HCT116 (cell line): Measurements from ENCODE around the gene MEFV. TPM values are rescaled to one million over a fixed set of nuclear protein-coding genes. Genes with fewer than 3 reads are reported as not detected.
A peak's percentile ranks its signal among the peaks of the same experiment; 100 is the strongest.

Experiments
- ATAC-seq: fragments of 200-7000 bp; cut with Tn5 transposase; 2 replicates; pipeline ENCODE4 v1.9.1; 2020; ENCODE audit warnings: mild to moderate bottlenecking, moderate library complexity
- BruUV-seq: library from RNA; stranded (reverse); fragments of 400-500 nt; replicated peaks from 2 replicates; lab custom pipeline; 2021; lab: Mats Ljungman, UMichigan
- CTCF ChIA-PET: fragments of 300-600 bp; sonication (Branson Sonifier 250); formaldehyde crosslinking; loops from one replicate; lab custom pipeline; 2021; ENCODE audit warnings: antibody characterized with exemption; lab: Charles Lee
- POLR2A ChIA-PET: fragments of 300-600, 350-600 bp; sonication (Branson Sonifier 250); formaldehyde crosslinking; loops from one replicate; lab custom pipeline; 2021; ENCODE audit warnings: antibody characterized with exemption; lab: Charles Lee
- RAD21 ChIA-PET, 2 experiments: fragments of 300-600 bp; sonication (Branson Sonifier 250); formaldehyde crosslinking; loops; one replicate each; lab custom pipeline; 2023; ENCODE audit warnings: low total read pairs in 2 of 2; ENCODE audit not compliant: uncharacterized antibody in 2 of 2, unreplicated experiment in 2 of 2, low non-redundant PET in 1 of 2; lab: Charles Lee
- DNase-seq: peaks from one replicate; pipeline ENCODE4 v3.0.0-alpha.2; 2010; ENCODE audit warnings: low read depth, low spot score
- H2AFZ ChIP-seq: fragments of 200-600 bp; shearing (Covaris generic), sonication (generic); 2 replicates; pipeline ENCODE4 v1.6.1; 2017; ENCODE audit warnings: low read depth, mixed run types, mixed read lengths, antibody characterized with exemption, low read length; ENCODE audit not compliant: poor library complexity, severe bottlenecking
- H3K27ac ChIP-seq: 2 replicates; pipeline ENCODE4 v1.5.1; 2012; ENCODE audit warnings: low read depth, low read length
- H3K27me3 ChIP-seq: fragments of 200-600 bp; sonication (generic); 2 replicates; pipeline ENCODE4 v1.6.1; 2016; ENCODE audit warnings: mixed run types, low read length, mixed read lengths; ENCODE audit not compliant: insufficient read depth
- H3K36me3 ChIP-seq, 2 experiments: fragments of 200-500 bp in 1 of 2; fragments of 200-600 bp in 1 of 2; sonication (Bioruptor generic) in 1 of 2; sonication (generic) in 1 of 2; 2 replicates each; pipeline versions ENCODE4 v1.5.1 to v1.6.1; 2014 to 2016; ENCODE audit warnings: low read length in 2 of 2, inconsistent platforms in 1 of 2, mixed read lengths in 1 of 2, mixed run types in 1 of 2; ENCODE audit not compliant: insufficient read depth in 2 of 2, control insufficient read depth in 1 of 2
- H3K4me1 ChIP-seq, 2 experiments: fragments of 200-600 bp in 1 of 2; sonication (generic) in 1 of 2; 2 replicates each; pipeline versions ENCODE4 v1.5.1 to v1.6.1; 2012 to 2017; ENCODE audit warnings: low read length in 2 of 2, inconsistent platforms in 1 of 2, mild to moderate bottlenecking in 1 of 2, mixed read lengths in 1 of 2, mixed run types in 1 of 2, moderate library complexity in 1 of 2; ENCODE audit not compliant: insufficient read depth in 2 of 2, control insufficient read depth in 1 of 2
- H3K4me2 ChIP-seq: fragments of 200-600 bp; sonication (generic); 2 replicates; pipeline ENCODE4 v1.6.1; 2017; ENCODE audit warnings: mixed run types, low read length, mixed read lengths
- H3K4me3 ChIP-seq, 2 experiments: fragments of 200-600 bp in 1 of 2; sonication (generic) in 1 of 2; replicated peaks in 1 of 2; 2 replicates each; pipeline ENCODE4 v1.5.1; 2011 to 2016; ENCODE audit warnings: low read length in 2 of 2, control low read depth in 1 of 2, low read depth in 1 of 2, mild to moderate bottlenecking in 1 of 2, mixed read lengths in 1 of 2, mixed run types in 1 of 2
- H3K79me2 ChIP-seq: fragments of 200-600 bp; sonication (generic); 2 replicates; pipeline ENCODE4 v1.6.1; 2017; ENCODE audit warnings: mild to moderate bottlenecking, mixed run types, low read length, moderate library complexity, mixed read lengths; ENCODE audit not compliant: insufficient read depth
- H3K9ac ChIP-seq: fragments of 200-600 bp; sonication (generic); 2 replicates; pipeline ENCODE4 v1.6.1; 2016; ENCODE audit warnings: low read length, mixed read lengths
- H3K9me2 ChIP-seq: fragments of 200-600 bp; sonication (generic), shearing (Covaris generic); 2 replicates; pipeline ENCODE4 v1.6.1; 2017; ENCODE audit warnings: mixed run types, mild to moderate bottlenecking, moderate library complexity; ENCODE audit not compliant: insufficient read depth
- H3K9me3 ChIP-seq, 2 experiments: fragments of 200-500 bp in 1 of 2; fragments of 200-600 bp in 1 of 2; sonication (Bioruptor generic) in 1 of 2; sonication (generic) in 1 of 2; 2 replicates each; pipeline ENCODE4 v1.6.1; 2014 to 2017; ENCODE audit warnings: low read length in 2 of 2, mixed read lengths in 2 of 2, inconsistent platforms in 1 of 2, low read depth in 1 of 2, mild to moderate bottlenecking in 1 of 2, mixed run types in 1 of 2, moderate library complexity in 1 of 2; ENCODE audit not compliant: control insufficient read depth in 1 of 2, insufficient read depth in 1 of 2
- H4K20me1 ChIP-seq: fragments of 200-600 bp; sonication (generic), shearing (Covaris generic); 2 replicates; pipeline ENCODE4 v1.6.1; 2017; ENCODE audit warnings: mixed run types, mild to moderate bottlenecking, moderate library complexity; ENCODE audit not compliant: insufficient read depth
- ATF3 ChIP-seq: IDR thresholded peaks from 2 replicates; pipeline ENCODE4 v1.6.1; 2012
- EGR1 ChIP-seq: IDR thresholded peaks from 2 replicates; pipeline ENCODE4 v1.6.1; 2012; ENCODE audit warnings: low read depth
- ELF1 ChIP-seq: IDR thresholded peaks from 2 replicates; pipeline ENCODE4 v1.6.1; 2012; ENCODE audit warnings: low read depth, borderline replicate concordance
- FOSL1 ChIP-seq: IDR thresholded peaks from 2 replicates; pipeline ENCODE4 v1.6.1; 2012; ENCODE audit warnings: low read depth
- JUND ChIP-seq: IDR thresholded peaks from 2 replicates; pipeline ENCODE4 v1.6.1; 2012
- MAX ChIP-seq: IDR thresholded peaks from 2 replicates; pipeline ENCODE4 v1.6.1; 2012
- POLR2A ChIP-seq: IDR thresholded peaks from 2 replicates; pipeline ENCODE4 v1.7.0; 2011; ENCODE audit warnings: borderline replicate concordance; ENCODE audit not compliant: insufficient read depth, insufficient read length; ENCODE audit errors: extremely low read depth
- REST ChIP-seq: IDR thresholded peaks from 2 replicates; pipeline ENCODE4 v1.6.1; 2012; ENCODE audit warnings: low read depth
- SIN3A ChIP-seq: IDR thresholded peaks from 2 replicates; pipeline ENCODE4 v1.6.1; 2012; ENCODE audit warnings: low read depth
- SP1 ChIP-seq: IDR thresholded peaks from 2 replicates; pipeline ENCODE4 v1.6.1; 2012; ENCODE audit warnings: low read depth
- SRF ChIP-seq: IDR thresholded peaks from 2 replicates; pipeline ENCODE4 v1.6.1; 2012; ENCODE audit warnings: low read depth
- TCF7L2 ChIP-seq: IDR thresholded peaks from 2 replicates; pipeline ENCODE4 v1.7.0; 2011; ENCODE audit warnings: borderline replicate concordance, inconsistent platforms; ENCODE audit not compliant: insufficient read depth, insufficient read length; ENCODE audit errors: extremely low read depth
- YY1 ChIP-seq: IDR thresholded peaks from 2 replicates; pipeline ENCODE4 v1.6.1; 2011; ENCODE audit warnings: low read length, low read depth, moderate library complexity, mild to moderate bottlenecking; ENCODE audit not compliant: insufficient replicate concordance; ENCODE audit errors: extremely low read depth
- ZBTB33 ChIP-seq: IDR thresholded peaks from 2 replicates; pipeline ENCODE4 v1.6.1; 2011; ENCODE audit warnings: mild to moderate bottlenecking, low read length, moderate library complexity; ENCODE audit not compliant: insufficient replicate concordance; ENCODE audit errors: extremely low read depth
- ZFX ChIP-seq: fragments of 450-650 bp; IDR thresholded peaks from 2 replicates; pipeline ENCODE4 v1.6.1; 2017
- ZNF274 ChIP-seq: fragments of 200-500 bp; sonication (Bioruptor generic); IDR thresholded peaks from 2 replicates; pipeline ENCODE4 v1.6.1; 2014; ENCODE audit warnings: mild to moderate bottlenecking, low read depth, low read length, inconsistent platforms
- intact Hi-C: fragments of 100-400 bp; cut with micrococcal nuclease; formaldehyde crosslinking; loops from 2 replicates; pipeline ENCODE4 v1.10.0; 2022
- total RNA-seq: library from RNA; stranded (reverse); gene quantifications from one replicate; pipeline ENCODE4 v1.2.1, GENCODE V29; 2021; ENCODE audit not compliant: unreplicated experiment
- TF ChIP-seq, protein P1 (sequence below), 3 experiments: fragments of 200-600 bp in 1 of 3; sonication (generic) in 1 of 3; IDR thresholded peaks in 2 of 3; conservative IDR thresholded peaks in 1 of 3; 2 replicates each; pipeline ENCODE4 v1.5.1; 2012 to 2017; ENCODE audit warnings: low read depth in 2 of 3, low read length in 2 of 3, antibody characterized with exemption in 1 of 3, borderline replicate concordance in 1 of 3, control low read depth in 1 of 3, mild to moderate bottlenecking in 1 of 3, mixed read lengths in 1 of 3, mixed run types in 1 of 3, moderate library complexity in 1 of 3; ENCODE audit not compliant: insufficient read depth in 1 of 3

Gene MEFV
- total RNA-seq, 1 experiment from 2014 or later: 0.15 TPM

- ATAC-seq (peak; percentile 95), DNase-seq (peak; percentile 94)
- H3K9me3 ChIP-seq: no peaks in the 10 kb centered on the region; a peak in 1 of 4 replicates
- peak overlapping the region; percentile 45 for H2AFZ ChIP-seq
- peak overlapping the region; percentile 89 for H3K27ac ChIP-seq
- RAD21 ChIA-PET: no interaction called here
- peak overlapping the region; percentile 51 for H3K9ac ChIP-seq
- POLR2A ChIA-PET: interaction anchor here (0.7 to 1.2 kb wide), 3 partner anchors 18 to 29 kb away, joined by 3 to 4 read pairs (median 3); partner anchors contain the start of gene ZNF200
- H3K27me3 ChIP-seq: no peaks in the 10 kb centered on the region
- TSS peak; percentile 91 for BruUV-seq
- intact Hi-C loops: loop anchor here (2.0 to 10.0 kb wide), 2 partner anchors 18 to 180 kb away; partner anchors contain the start of genes NAA60, ZNF263 and ZNF597
- peaks cover 14 to 28% of the 10 kb centered on the region in 2 experiments for H3K4me1 ChIP-seq
- no peaks in the 10 kb centered on the region for H3K36me3 ChIP-seq
- H4K20me1 ChIP-seq: no peaks in the 10 kb centered on the region
- H3K4me2 ChIP-seq: peak overlapping the region; percentile 88
- H3K4me3 ChIP-seq: peak overlapping the region; percentile 62 to 65
- H3K9me2 ChIP-seq: no peaks in the 10 kb centered on the region
- H3K79me2 ChIP-seq: no peaks in the 10 kb centered on the region
- CTCF ChIA-PET: no interaction called here
- TF ChIP-seq REST (no peak), YY1 (no peak), ELF1 (no peak), ATF3 (no peak), FOSL1 (no peak), MAX (peak; percentile 98), ZBTB33 (peak; percentile 34), JUND (no peak), SP1 (peak; percentile 97), SIN3A (peak; percentile 80; the same call in 1 of the 2 replicates), ZNF274 (no peak), EGR1 (peak; percentile 48; the same call in 1 of the 2 replicates), ZFX (peak; percentile 17; the same call in 1 of the 2 replicates), POLR2A (peak; percentile 62), SRF (no peak), TCF7L2 (peak; percentile 69)
- TF ChIP-seq, protein P1, sequence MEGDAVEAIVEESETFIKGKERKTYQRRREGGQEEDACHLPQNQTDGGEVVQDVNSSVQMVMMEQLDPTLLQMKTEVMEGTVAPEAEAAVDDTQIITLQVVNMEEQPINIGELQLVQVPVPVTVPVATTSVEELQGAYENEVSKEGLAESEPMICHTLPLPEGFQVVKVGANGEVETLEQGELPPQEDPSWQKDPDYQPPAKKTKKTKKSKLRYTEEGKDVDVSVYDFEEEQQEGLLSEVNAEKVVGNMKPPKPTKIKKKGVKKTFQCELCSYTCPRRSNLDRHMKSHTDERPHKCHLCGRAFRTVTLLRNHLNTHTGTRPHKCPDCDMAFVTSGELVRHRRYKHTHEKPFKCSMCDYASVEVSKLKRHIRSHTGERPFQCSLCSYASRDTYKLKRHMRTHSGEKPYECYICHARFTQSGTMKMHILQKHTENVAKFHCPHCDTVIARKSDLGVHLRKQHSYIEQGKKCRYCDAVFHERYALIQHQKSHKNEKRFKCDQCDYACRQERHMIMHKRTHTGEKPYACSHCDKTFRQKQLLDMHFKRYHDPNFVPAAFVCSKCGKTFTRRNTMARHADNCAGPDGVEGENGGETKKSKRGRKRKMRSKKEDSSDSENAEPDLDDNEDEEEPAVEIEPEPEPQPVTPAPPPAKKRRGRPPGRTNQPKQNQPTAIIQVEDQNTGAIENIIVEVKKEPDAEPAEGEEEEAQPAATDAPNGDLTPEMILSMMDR (IDR thresholded peaks at IDR 0.05 in 2 of 3, conservative IDR thresholded peaks at IDR 0.05 in 1 of 3; ENCODE audit: borderline replicate concordance in 1 of 3, insufficient read depth in 1 of 3, low read depth in 2 of 3, low read length in 2 of 3): peak in 1 of 3 experiments; percentile 29; a peak in 1 of 6 replicates
These were observed 8.0 kb upstream of the MEFV start for GRCh38 chr16:3264137-3265036.
